DMS79 treated with DMSO at 0.1 percent for 48 hours (cell line): Measurements from ENCODE around the gene TUBA1A.
"Not testable (repeated sequence)": the region's sequence is repeated elsewhere in the genome, so short reads cannot be mapped to it uniquely, and the experiment has no call there.

Experiments
- DNase-seq: peaks from one replicate; lab custom pipeline; 2025; lab: John Stamatoyannopoulos, UW

The TUBA1A gene

DNA sequence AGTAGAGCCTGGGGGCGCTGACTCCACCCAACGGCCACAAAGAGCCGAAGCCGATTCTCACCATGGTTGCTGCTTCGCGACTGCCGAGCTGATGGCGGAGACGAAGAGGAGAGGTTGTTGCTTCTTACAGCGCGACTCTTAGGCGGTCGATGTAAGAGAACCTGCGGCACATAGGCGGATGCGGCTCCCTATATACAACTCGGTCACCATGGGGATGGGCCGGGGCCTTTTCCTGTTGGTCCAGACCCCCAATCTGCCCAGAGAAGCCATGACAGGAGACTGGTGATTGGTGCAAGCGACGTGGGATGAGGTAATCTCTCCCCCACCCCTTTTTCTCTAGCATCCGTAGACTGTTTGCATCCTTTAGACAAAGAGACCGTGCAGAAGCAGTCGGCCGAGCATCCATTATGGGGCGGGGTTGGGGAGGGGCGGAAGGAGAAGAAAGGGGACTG lies at the start of gene TUBA1A:
TUBA1A (minus strand) TSS at position 165 of the 452 bp plus-strand sequence; CDS start at position 64, 101 bp downstream.
- peak; percentile 100 for DNase-seq

DNA sequence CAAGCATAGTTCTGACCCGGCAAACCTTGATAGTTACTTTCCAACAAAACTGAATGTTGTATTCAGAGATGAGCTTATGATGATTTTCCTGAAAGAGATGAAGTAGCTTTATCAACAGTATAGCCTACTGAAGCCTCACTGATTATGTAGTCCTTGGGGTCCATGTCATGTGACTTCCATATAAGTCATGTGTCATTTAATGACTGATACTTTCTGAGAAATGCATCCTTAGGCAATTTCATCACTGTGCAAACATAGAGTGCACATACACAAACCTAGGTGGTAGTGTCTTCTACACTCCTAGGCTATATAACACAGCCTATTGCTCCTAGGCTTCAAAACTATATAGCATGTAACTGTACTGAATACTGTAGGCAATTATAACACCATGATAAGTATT lies 47.5 kb upstream of the TUBA1A start:
- no peak for DNase-seq

DNA sequence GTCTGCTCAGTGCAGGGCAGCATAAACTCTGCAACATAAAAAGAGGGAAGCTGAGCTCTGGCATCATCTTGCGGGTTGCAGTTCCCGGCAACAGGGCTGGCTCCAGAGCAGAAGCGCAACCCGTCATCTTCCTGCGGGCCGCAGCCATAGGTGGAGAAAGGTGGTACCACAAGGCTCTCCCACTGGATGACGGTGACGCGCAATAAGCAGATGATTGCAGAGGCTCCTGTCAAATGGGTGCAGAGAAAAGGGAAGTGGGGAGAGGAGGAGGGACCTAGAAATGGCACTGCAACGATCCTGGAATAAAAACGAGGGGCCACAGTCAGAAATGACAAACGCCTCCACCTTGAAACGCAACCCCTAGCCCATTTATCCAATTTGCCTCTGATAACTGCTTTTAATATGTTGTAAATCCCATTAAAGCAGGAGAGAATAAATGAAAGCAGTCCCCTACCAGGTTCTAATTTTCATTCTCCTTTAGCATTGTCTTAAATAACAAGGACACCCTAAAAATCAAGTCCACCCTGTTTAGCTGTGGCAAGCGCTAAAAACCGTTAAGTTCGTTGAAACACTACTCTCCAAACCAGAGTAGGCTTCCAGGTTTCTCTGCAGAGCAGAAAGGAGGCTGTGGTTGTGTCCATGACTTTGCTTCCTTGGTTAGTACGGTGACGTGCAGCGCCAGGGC lies 45.1 kb upstream of the TUBA1A start:
- DNase-seq, result peak; percentile 98

DNA sequence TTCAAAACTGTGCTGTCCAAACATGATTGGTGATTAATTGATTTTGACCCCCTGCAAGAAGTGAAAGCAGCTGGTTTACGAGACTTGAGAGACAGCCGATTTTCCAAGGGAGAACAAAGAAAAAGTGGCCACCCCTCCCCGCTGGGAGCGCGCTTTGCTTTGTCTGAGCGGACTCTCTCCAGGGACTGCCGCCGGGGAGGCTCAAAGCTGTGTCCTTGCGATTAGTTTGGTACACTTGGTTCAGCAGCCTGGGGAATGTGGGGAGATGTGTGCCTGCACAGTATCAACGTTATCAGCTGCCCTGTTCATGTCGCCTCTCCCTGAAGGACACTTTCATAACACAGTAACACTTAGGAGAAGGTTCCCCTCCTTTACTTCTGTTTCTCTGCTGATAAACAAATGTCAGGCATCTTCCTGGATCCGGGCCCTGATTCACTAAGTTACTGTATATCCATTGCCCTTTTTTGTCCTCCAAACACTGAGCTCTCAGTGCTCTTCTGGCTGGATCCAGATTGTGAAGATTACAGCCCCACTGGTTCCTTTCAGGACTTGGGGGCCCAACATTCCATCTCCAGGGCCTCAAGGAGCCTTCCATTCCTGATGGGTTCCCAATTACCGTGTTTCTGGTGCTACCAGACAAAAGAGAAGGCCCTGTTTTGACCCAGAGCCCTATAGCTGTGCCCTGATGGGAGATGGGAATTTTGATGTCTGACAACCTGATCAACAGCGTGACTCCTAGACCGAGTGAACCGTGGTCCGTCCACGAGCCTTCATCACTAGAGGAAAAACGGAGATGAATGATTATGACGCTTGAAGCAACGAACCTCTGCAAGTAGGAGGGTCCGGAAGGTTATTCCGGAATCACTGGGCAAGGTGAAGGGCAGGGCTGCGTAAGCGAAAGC lies 44.3 kb upstream of the TUBA1A start:
- peak; percentile 79 for DNase-seq

DNA sequence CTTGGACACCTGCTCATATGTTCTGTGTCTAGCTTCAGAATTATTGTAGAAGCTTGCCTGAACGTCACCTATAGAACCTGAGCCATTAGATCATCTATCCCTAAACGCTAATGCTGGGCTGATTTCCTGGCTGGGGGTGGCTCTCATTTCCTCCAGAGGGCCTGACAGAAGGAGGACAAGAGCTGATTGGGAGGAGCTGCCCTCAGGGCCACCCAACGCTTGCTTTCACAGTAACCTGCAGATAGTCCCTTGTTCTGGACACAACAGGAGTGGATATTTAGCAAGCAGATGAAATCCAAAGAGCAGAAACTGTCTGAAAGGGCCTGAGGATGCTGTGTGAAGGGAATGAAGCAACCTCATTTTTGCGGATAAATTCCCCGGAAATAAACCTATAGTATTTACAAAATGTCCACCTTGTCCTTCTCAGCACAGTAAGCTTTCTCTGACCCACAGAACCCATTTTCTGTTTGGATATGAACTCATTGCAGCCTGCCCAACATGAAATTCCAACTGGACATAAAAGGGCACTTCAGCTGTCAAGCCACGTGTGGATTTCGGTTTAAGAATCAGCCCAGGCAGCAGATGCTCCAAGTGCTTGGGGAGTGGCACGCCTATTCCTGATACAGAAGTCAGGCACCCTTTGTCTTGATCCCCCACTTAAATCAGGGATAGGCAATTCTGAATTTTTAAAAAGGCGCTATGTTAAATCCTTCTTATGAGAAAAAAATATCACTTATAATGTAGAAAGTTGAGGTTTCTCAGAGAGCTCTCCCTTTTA lies 43.2 kb upstream of the TUBA1A start:
- DNase-seq, result peak; percentile 88

DNA sequence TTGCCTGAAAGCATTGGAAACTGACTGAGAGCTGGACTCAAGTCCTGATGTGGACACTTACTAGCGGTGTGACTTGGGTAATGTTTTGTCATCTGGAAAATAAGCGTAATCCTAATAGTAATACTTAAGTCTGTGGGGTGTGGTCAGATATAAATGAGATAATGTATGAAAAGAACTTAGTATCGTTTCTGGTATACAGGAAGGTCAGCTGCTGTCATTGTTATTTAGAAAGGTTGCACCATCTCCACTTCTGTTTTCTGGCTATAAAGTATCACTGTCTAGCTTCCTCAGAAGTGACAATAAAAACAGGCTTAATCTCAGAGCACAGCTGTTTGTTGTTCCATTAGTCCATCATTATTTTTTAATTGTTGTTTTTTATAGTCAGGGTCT lies 41.9 kb upstream of the TUBA1A start:
- no peak for DNase-seq

DNA sequence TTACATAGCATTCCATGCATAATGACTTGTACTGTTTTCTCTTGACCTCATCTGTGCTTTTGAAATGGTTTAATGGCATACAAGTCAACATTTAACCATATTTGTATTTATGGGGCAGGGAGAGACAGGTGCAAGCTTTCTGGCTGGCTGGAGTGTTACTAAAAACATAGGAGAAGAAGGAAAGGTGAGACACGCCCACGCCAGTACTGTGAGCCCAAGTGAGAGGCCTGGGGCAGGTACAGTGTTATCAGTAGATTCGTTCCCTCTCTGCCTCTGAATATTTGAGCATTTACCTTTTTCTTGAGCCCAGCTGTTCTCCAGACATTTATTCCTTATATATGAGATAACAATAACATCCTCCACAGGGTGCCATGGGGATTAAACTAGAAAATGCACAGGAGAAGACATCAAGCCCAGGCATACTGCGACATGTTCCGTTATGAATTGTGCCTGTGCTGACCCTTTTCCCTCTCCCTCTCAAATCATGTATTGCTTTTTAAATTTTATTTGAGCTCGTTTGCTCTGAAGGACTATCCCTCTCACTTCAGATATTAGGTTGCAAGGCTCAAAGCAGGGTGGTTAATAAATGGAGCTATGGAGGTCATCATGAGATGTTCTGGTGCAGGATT lies 41.4 kb upstream of the TUBA1A start:
- peak; percentile 84 for DNase-seq

DNA sequence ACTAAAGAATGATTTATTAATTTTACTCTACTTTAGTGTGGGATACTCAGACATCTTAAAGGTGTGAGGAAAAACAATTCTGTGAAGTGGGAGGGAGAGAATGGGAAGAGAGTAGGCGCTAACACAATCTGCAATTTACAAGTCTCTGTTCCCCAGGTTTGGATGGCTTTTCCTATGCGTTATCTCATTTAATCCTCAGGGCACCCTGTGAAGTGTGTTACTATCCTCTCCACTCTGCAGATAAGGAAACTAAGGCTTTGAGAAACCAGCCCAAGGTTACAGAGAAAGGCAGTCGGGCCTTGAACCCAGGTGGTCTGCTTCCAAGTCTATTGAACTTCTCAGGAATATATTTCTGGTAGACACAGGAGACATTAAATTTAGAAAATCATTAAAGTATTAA lies 39.8 kb upstream of the TUBA1A start:
- no peak for DNase-seq

DNA sequence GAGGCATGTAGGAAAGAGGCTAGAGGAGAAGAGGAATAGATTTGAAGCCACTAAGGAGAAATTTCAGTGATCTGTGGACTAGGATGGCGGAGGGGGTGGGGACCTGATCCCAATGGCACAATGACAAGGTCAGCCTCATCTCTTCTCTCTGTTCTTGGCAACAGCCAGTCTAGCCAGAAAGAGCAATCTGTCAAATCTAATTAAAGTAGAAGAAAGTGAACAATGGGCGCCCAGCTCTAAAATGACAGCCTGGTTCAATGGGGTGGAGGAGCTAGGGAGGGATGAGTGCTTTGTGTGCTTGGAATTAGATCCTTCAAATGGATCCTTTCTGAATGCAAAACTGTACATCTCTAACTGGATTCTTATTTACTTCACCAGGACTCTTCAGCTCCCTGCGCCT lies 38.8 kb upstream of the TUBA1A start:
- peak; percentile 83 for DNase-seq

DNA sequence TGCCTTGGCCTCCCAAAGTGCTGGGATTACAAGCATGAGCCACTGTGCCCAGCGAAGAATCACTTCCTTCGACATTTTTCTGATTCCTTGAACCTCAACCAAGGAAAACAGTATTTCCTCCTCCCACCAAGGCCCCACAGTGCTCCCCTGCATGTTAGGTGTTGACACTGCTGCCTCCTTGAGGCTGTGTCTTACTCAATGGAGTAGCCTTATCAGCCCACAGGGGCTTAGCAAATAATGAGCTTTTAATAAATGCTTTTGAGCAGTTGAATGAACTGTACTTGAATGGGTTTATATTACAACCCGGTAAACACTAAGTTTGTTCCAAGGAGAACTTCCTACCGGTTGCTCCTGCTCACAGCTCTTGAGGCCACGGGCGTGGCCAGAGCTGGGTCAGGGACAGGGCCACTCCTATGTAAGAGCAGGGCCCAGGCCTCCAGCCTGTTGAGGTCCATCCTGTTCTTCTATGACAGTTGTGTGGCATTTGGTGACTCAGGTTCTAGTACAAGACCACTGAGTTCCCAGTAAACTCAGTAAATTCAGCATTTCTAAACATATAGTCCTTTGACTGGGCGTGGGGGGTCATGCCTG lies 36.8 kb upstream of the TUBA1A start:
- peak; percentile 36 for DNase-seq

DNA sequence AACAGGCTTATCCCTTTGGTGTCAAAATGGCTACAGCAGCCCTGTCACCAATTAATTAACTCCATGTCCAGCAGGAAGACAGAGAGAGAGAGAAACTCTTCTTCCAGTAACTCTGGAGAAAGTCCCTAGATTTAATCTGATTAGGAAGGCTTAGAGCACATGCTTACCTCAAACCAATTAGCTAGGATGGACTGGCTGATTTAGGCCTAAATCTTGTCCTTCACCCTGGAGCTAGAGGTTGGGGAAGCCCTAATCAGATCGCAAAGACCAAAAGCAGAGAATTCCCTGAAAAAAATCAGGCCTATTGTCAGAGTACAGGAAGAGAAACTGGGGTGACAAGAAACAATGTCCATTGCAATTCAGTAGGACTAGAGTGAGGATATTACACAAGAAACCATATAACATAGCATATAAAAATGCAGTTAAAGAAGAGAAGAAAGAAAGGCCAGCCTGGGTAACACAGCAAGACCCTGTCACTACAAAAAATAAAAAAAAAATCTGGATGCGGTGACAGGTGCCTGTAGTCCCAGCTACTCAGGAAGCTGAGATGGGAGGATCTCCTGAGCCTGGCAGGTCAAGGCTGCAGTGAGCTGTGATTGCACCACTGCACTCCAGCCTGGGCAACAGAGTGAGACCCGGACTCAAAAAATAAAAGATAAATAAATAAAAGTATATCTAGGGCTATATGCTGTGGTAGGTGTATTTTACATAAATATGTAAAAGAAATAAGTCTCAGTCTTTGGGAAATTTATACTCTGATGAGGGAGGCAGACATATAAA lies 34.9 kb upstream of the TUBA1A start:
- no peak for DNase-seq

DNA sequence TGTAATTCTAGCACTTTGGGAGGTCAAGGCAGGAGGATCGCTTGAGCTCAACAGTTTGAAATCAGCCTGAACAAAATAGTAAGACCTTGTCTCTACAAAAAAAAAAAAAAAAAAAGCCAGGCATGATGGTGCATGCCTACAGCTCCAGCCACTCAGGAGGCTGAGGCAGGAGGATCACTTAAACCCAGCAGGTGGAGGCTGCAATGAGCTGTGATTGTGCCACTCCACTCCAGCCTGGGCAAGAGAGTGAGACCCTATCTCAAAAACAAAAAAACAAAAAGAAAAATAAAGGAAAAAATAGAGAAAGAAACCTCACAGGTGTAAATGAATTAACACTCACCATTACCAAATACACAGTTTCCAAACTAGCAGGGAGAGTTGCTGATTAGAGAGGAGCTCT lies 34.2 kb upstream of the TUBA1A start:
- no peak for DNase-seq

DNA sequence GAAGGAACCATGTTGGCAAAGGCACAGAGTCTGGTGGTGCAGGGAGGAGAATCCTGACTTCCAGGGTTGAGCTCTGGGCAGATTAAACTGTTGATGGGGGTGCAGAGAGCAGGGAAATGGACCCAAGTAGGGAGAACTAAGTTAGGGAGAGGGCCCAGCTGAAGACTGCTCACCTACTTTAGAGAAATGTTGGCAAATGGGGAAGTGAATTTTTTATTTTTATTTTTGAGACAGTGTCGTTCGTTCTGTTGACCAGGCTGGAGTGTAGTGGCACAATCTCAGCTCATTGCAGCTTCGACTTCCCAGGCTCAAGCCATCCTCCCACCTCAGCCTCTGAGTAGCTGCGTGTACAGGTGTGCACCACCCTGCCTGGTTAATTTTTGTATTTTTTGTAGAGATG lies 32.1 kb upstream of the TUBA1A start:
- DNase-seq, result no peak

DNA sequence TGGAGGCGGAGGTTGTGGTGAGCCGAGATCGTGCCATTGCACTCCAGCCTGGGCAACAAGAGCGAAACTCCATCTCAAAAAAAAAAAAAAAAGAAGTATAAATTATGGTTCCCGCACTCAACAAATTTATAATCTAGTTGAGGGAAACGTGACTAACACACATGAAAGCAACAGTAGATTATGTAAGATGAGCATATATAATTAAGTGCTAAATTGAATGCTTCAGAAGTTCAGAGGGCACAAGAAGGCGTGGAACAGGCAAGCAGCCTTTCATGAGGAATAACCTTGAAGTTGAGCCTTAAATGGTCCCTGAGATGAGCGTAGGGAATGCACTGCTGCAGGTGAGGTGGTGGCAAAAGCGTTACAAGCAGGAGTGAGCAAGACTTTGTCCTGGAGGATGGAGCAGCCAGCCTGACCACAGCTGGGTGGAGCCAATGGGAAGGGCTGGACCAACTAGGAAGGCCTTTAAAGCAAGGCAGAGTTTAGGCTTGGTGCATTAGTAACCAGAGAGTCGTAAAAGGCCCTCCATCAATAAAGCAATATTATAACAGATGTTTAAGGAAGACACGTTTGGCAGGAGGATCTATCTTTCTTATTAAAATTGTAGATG lies 30.6 kb upstream of the TUBA1A start:
- no peak for DNase-seq

DNA sequence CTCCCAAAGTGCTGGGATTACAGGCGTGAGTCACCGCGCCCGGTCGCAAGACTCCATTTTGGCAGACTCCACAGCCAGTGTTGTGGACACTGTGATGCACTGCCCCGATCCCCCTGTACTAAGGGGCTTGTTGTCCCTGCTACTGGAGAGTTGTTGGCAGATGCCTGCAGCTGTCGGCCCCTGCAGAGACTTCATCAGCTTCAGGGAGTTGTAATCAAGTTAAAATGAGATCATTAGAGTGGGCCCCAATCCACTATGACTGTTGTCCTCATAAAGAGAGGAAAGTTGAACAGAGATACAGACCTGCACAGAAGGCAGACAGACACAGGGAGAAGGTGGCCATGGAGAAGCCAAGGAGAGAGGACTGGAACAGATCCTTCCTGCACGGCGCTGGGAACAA lies 23.7 kb upstream of the TUBA1A start:
- DNase-seq, result no peak

DNA sequence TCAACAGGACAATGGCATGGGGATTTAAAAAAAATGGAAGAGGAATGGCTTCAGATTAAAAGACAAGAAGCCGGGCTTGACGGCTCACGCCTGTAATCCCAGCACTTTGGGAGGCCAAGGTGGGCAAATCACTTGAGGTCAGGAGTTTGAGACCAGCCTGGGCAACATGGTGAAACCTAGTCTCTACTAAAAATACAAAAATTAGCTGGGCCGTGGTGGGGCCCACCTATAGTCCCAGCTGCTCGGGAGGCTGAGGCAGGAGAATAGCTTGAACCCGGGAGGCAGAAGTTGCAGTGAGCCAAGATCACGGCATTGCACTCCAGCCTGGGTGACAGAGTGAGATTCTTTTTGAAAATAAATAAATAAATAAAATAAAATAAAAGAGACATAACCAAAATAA lies 21.8 kb upstream of the TUBA1A start:
- not testable (repeated sequence) for DNase-seq

DNA sequence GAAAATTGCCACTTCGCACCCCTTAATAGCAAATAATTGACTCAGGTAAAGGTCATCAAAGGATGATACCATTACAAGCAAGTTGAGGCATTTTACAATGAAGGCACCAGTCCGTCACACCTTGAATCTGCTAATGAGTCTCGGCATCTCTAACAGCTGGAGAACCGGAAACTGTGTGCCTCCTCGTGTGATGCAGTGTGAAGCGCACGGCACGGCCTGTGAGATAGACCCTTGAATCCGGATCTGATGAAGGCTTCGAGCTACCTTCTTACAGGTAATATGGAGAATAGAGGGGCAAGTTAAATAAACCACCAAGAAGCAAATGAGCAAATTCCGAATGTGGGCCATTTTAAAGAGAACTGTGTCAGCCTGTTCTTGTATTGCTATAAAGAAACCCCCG lies 19.8 kb upstream of the TUBA1A start:
- DNase-seq, result no peak

DNA sequence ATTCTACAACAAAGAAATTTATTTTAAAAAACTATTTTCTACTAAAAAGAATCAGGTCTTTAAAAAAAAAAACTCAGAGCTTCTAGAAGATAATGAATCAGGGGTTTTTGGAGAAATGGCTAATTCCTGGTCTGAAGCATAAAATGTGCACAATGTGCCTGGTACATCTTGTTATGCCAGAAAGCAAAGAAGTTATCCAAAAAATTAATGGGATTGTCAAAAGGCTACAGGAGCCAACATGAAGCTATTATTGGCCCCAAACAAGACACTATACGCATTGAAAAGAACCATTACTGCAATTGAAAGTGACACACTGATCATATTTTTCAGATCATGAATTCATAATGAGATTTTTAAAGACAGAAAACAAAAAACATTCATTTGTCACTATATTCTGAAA lies 19.3 kb upstream of the TUBA1A start:
- no peak for DNase-seq

DNA sequence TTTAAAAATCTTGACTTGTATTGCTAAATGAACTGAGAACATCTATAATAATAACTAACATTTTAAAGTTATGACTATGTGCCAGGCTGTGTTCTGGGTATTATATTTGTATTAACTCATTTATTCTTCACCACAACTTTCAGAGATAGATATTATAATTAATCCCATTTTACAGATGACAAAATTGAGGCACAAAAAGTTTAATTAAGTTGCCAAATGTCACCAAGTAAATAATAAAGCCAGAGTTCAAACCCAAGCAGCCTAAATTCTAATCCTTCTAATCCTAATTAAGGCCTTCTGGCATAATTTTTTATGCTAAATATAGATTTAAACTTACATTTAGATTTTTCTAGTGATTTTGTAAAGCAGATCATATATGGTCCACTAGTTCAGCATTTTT lies 17.5 kb upstream of the TUBA1A start:
- DNase-seq, result no peak

DNA sequence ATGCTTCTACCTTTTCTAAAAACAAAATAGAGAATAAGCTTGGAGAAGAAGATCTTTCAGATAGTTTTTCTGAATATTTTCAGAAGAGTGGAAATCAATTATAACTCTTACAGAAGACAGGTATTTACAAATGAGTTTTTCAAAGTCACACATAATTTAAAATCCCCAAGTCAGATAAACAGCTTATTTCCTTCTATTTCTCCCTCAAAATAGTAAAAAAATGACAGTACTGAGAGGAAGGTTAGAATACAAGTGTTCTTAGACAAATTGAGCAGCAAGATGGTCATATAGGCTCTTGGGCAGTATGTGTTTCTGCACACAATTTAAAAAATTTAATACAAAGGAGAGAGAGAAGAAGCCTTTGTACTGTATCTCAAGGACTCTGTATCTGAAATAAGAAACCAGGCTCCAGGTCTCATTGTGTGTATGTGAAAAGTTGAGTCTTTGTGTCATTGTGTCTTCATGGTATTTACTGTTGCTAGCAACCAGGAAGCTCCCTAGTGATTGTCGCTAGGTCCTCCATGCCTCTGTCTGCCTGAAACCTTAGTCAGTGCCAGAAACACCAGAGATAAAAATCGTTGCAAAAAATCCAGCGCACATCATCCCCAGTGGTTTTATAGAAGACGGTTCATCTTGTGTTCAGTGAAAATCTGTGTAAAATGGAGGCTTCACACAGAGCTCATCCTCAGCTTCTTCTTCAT lies 12.9 kb upstream of the TUBA1A start:
- peak; percentile 91 for DNase-seq
